ENCODE measurements around the gene C1QL4.

GRCh38 chr12:49334681-49335080 lies 2.3 kb downstream of the C1QL4 start:
- TF ChIP-seq POLR2A (IDR thresholded peaks at IDR 0.05) (no peak), CTCF (IDR thresholded peaks at IDR 0.05) (no peak)
